Activated CD8-positive, alpha-beta memory T cell treated with anti-CD3 and anti-CD28 coated beads, Interleukin-2, amount 50 U/mL, for 1 hour (primary cell): ENCODE measurements around the gene DALRD3.

Experiments used
- DNase-seq: peaks from one replicate; pipeline ENCODE4 v3.0.0-alpha.2; 2020; ENCODE audit errors: extremely low read depth

DALRD3 gene

GRCh38 chr3:48980295-48980694 lies 38.1 kb downstream of the DALRD3 start:
- DNase-seq, result no peak

GRCh38 chr3:48979451-48979850 lies 38.9 kb downstream of the DALRD3 start:
- no peak for DNase-seq

GRCh38 chr3:48974076-48974864 lies 44.1 kb downstream of the DALRD3 start:
- no peak for DNase-seq

- DNase-seq, result no peak
These were observed 47.8 kb downstream of the DALRD3 start for GRCh38 chr3:48970586-48970985.

GRCh38 chr3:48966876-48967361 lies 51.5 kb downstream of the DALRD3 start:
- DNase-seq, result no peak

GRCh38 chr3:48966367-48966766 lies 52.0 kb downstream of the DALRD3 start:
- DNase-seq, result no peak
